GM21723 (cell line): ENCODE results near the gene POU5F1.

Experiments used
- ATAC-seq: cut with Tn5 transposase; IDR thresholded peaks from one replicate; pipeline ENCODE4 v1.9.1; 2021; ENCODE audit warnings: mild to moderate bottlenecking, moderate library complexity; ENCODE audit not compliant: unreplicated experiment

The POU5F1 gene

GRCh38 chr6:31144296-31144969, 26.0 kb downstream of the POU5F1 start:
- no peak for ATAC-seq

- no peak for ATAC-seq
These were observed 27.3 kb downstream of the POU5F1 start for GRCh38 chr6:31143148-31143547.

- ATAC-seq = no peak
These were observed 28.1 kb downstream of the POU5F1 start for GRCh38 chr6:31142361-31142761.

GRCh38 chr6:31140643-31141042, 29.8 kb downstream of the POU5F1 start:
- no peak for ATAC-seq

- ATAC-seq = no peak
These were observed 30.9 kb downstream of the POU5F1 start for GRCh38 chr6:31139599-31139998.

GRCh38 chr6:31138982-31139381, 31.5 kb downstream of the POU5F1 start, which contains the start of gene PSORS1C2:
Gene PSORS1C2, minus strand, starts transcription at chr6:31139066. Its CDS starts 40 bp downstream, at chr6:31139026.
- no peak for ATAC-seq

GRCh38 chr6:31135710-31136109, 34.8 kb downstream of the POU5F1 start:
- no peak for ATAC-seq

GRCh38 chr6:31132806-31133205, 37.7 kb downstream of the POU5F1 start:
- ATAC-seq = no peak

GRCh38 chr6:31131595-31131994, 38.9 kb downstream of the POU5F1 start:
- ATAC-seq = no peak

- no peak for ATAC-seq
These were observed 39.7 kb downstream of the POU5F1 start for GRCh38 chr6:31130751-31131150.

- ATAC-seq = no peak
These were observed 41.4 kb downstream of the POU5F1 start for GRCh38 chr6:31129130-31129529.

GRCh38 chr6:31128093-31128676, 42.3 kb downstream of the POU5F1 start:
- no peak for ATAC-seq

GRCh38 chr6:31126396-31127175, 43.9 kb downstream of the POU5F1 start:
- no peak for ATAC-seq

- no peak for ATAC-seq
These were observed 44.7 kb downstream of the POU5F1 start for GRCh38 chr6:31125586-31126363.

GRCh38 chr6:31125162-31125561, 45.3 kb downstream of the POU5F1 start:
- no peak for ATAC-seq

GRCh38 chr6:31122791-31123706, 47.4 kb downstream of the POU5F1 start:
- ATAC-seq = no peak

- ATAC-seq = no peak
These were observed 49.2 kb downstream of the POU5F1 start for GRCh38 chr6:31121131-31121790.

- no peak for ATAC-seq
These were observed 50.1 kb downstream of the POU5F1 start, which contains the start of gene CDSN for GRCh38 chr6:31120151-31120915. Gene CDSN, minus strand, starts transcription at chr6:31120446. Its CDS starts 27 bp downstream, at chr6:31120419.

GRCh38 chr6:31118178-31118577, 52.3 kb downstream of the POU5F1 start:
- ATAC-seq = no peak
